ENCODE results near the gene RAP1A.

RAP1A gene

GRCh38 chr1:111745675-111746613, 126.4 kb downstream of the RAP1A start:
- no peak for DNase-seq (ENCODE audit: extremely low spot score, insufficient read length, low read depth)

GRCh38 chr1:111746614-111746999, 127.0 kb downstream of the RAP1A start:
- FAIRE-seq (no peak), DNase-seq (ENCODE audit: extremely low spot score, insufficient read length, low read depth) (no peak)

More at GRCh38 chr1:111745675-111746613, 126.4 kb downstream of the RAP1A start:
- FAIRE-seq, result no peak

- FAIRE-seq (peak; percentile 84), DNase-seq (ENCODE audit: extremely low spot score, insufficient read length, low read depth) (peak; percentile 46)
These were observed 127.7 kb downstream of the RAP1A start for GRCh38 chr1:111747282-111747734.

- DNase-seq (ENCODE audit: extremely low spot score, insufficient read length, low read depth) (no peak), FAIRE-seq (no peak)
These were observed 128.4 kb downstream of the RAP1A start for GRCh38 chr1:111747947-111748346.

- DNase-seq (ENCODE audit: extremely low spot score, insufficient read length, low read depth), result no peak
- no peak for FAIRE-seq
These were observed 130.0 kb downstream of the RAP1A start for GRCh38 chr1:111749628-111750027.

- no peak for FAIRE-seq
- no peak for DNase-seq (ENCODE audit: extremely low spot score, insufficient read length, low read depth)
These were observed 131.3 kb downstream of the RAP1A start for GRCh38 chr1:111750856-111751255.

- FAIRE-seq (no peak), DNase-seq (ENCODE audit: extremely low spot score, insufficient read length, low read depth) (no peak)
These were observed 132.5 kb downstream of the RAP1A start for GRCh38 chr1:111751906-111752575.

GRCh38 chr1:111754984-111755330, 135.4 kb downstream of the RAP1A start:
- DNase-seq (ENCODE audit: extremely low spot score, insufficient read length, low read depth), result peak; percentile 12

GRCh38 chr1:111755331-111756123, 135.9 kb downstream of the RAP1A start, which contains the start of gene DDX20:
DDX20 (plus strand) TSS chr1:111755901; CDS start chr1:111755925, 24 bp downstream.
- DNase-seq (ENCODE audit: extremely low spot score, insufficient read length, low read depth) (peak; percentile 93), FAIRE-seq (peak; percentile 95)

More at GRCh38 chr1:111754984-111755330, 135.4 kb downstream of the RAP1A start:
- no peak for FAIRE-seq

GRCh38 chr1:111756124-111756513, 136.5 kb downstream of the RAP1A start:
- DNase-seq (ENCODE audit: extremely low spot score, insufficient read length, low read depth) (peak; percentile 15), FAIRE-seq (no peak)

- DNase-seq (ENCODE audit: extremely low spot score, insufficient read length, low read depth), result no peak
- FAIRE-seq, result no peak
These were observed 138.8 kb downstream of the RAP1A start for GRCh38 chr1:111758373-111758772.

- FAIRE-seq (no peak), DNase-seq (ENCODE audit: extremely low spot score, insufficient read length, low read depth) (no peak)
These were observed 142.1 kb downstream of the RAP1A start for GRCh38 chr1:111761717-111762116.

GRCh38 chr1:111762332-111762731, 142.7 kb downstream of the RAP1A start:
- FAIRE-seq, result no peak

More at GRCh38 chr1:111762332-111762731, 142.7 kb downstream of the RAP1A start:
- DNase-seq (ENCODE audit: extremely low spot score, insufficient read length, low read depth), result no peak
